ENCODE results near the gene VSIG8.
A peak's percentile ranks its signal among the peaks of the same experiment; 100 is the strongest.

The VSIG8 gene

DNA sequence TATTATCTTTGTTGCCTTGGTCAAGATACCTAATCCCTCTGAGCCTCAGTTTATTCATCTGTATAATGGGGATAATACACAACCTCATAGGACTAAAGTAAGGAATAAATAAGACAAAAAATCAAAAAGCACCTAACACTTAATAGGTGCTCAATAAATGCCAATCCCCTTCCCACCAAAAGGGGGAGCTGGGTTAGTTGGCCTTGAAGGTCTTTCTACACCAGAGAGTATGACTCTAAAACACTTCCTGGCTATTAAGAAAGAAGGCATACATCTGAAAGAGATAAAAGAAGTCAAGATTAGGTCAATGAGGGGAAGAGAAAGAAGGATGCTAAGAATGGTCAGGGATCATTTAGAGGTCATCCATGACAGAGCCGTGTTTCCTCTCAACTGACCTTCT, 11.1 kb downstream of the VSIG8 start:
- TF ChIP-seq, protein P1, sequence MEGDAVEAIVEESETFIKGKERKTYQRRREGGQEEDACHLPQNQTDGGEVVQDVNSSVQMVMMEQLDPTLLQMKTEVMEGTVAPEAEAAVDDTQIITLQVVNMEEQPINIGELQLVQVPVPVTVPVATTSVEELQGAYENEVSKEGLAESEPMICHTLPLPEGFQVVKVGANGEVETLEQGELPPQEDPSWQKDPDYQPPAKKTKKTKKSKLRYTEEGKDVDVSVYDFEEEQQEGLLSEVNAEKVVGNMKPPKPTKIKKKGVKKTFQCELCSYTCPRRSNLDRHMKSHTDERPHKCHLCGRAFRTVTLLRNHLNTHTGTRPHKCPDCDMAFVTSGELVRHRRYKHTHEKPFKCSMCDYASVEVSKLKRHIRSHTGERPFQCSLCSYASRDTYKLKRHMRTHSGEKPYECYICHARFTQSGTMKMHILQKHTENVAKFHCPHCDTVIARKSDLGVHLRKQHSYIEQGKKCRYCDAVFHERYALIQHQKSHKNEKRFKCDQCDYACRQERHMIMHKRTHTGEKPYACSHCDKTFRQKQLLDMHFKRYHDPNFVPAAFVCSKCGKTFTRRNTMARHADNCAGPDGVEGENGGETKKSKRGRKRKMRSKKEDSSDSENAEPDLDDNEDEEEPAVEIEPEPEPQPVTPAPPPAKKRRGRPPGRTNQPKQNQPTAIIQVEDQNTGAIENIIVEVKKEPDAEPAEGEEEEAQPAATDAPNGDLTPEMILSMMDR (conservative IDR thresholded peaks at IDR 0.05; ENCODE audit: low read depth, low read length), result peak; percentile 36
- H3K4me3 ChIP-seq (ENCODE audit: low read depth, low read length), result no peak overlapping the region
- DNase-seq (ENCODE audit: low read depth), result no peak

DNA sequence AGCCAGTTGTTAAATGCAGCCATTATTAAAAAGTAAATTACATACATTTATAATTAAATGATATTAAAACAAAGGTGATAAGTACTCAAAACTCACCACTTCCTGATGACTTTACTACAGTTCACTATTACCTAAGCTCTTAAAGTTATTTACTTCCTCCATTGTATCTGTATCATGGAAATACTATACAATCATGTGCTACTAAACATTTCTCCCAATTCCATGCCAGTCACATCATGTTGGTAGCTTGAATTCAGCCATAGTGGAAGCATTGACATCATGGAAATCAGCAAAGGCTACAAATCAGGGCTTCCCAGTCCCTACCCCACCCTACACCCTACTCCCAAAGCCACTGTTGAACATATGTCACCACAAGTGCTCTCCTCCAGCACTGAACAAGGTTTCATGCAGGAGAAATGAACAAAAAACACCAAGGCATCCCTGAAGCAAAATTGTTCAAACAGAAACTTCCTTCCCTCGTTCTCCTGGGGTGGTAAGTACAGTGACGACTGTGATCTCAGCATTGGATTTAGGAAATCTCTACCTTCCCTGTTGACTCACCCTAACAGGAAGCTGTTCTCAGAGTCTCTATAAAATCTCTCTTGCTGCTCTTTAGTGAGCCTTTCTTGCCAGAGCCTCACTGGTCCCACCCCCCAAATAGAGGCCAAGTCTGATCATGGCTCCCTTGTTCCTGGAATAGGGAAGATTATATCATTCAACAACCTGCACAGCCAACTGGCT, 12.7 kb downstream of the VSIG8 start:
- H3K4me3 ChIP-seq (ENCODE audit: low read depth, low read length), result no peak overlapping the region
- TF ChIP-seq, protein P1 (conservative IDR thresholded peaks at IDR 0.05; ENCODE audit: low read depth, low read length), result no peak
- DNase-seq (ENCODE audit: low read depth), result peak; percentile 24

DNA sequence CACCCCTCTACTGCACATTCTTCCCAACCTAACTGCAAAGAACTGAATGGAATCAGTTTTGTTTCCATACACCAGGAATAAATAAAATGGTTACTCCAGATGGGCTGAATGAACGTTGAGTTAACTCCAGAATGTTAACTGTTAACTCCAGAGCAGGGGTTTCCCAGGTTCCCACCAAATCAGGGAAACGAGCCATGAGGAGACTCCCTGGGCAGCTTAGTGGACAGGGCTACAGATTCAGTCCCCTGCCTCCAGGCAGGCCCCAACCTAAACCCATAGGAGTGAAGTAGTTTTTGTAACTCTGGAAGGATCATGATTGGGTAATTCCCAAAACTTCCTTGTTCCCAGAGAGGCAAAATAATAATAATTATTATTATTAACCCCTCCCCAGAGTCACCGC, 14.1 kb downstream of the VSIG8 start:
- H3K4me3 ChIP-seq (ENCODE audit: low read depth, low read length), result no peak overlapping the region
- TF ChIP-seq, protein P1 (conservative IDR thresholded peaks at IDR 0.05; ENCODE audit: low read depth, low read length), result no peak
- no peak for DNase-seq (ENCODE audit: low read depth)

DNA sequence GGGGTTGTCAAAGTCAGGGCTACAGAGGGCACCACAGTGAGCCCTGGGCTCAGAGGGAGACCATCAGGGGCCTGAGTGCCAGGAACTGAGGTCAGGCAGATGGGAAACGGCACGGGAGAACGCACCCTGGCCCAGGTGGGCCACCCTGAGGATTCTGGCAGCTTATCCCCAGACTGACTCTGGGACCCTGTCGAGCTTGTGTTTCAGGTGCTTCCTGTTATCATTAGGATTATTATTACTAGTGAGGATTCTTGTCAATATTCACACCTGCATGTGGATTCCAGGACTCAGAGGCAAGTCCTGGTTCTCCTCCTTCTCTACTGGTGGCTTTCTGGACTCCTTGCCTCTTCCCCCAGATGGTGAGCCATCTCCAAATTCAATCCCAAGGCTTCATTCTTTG, 15.2 kb downstream of the VSIG8 start:
- no peak for DNase-seq (ENCODE audit: low read depth)
- TF ChIP-seq, protein P1 (conservative IDR thresholded peaks at IDR 0.05; ENCODE audit: low read depth, low read length), result no peak

DNA sequence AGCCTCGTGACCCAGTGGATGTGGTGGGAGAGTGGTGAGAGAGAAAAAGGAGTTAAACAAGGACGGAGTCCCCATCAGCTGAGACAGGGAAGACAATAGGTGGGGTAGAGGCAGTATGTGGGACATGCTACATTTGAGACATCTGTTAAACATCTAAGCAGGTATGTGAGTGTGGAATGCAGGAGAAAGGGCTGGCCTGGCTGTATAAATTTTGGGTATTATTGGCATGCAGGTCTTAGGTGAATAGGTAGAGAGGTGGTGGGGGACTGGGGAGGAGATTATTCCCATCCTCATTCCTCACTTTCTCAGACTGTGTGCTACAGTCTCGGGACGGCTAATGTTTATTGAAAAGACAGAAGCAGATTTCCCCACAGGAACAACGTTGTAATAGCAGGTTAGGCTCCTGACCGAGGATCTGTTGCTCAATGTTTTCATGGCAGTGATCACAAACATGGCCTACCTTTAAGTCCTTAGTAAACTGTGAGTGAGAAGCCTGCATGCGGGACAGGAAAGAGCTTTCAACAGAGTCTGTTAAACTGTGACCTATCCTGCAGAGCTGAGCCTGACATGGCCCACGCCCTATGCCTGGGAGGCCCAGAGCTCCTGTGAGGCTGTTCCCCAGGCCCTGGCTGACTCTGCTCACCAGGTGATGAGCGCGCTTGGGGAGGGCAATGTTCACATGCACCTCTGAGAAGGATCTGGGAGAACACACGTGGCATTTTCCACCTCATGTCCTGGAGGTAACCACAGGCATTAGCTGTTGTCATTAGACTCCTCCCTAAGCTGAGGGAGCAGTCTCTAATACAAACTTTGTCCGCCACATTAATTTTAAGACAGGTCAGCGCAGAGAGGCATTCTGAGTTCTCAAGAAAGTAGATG, 16.5 kb downstream of the VSIG8 start:
- H3K4me3 ChIP-seq (ENCODE audit: low read depth, low read length), result no peak overlapping the region
- TF ChIP-seq, protein P1 (conservative IDR thresholded peaks at IDR 0.05; ENCODE audit: low read depth, low read length), result no peak
- DNase-seq (ENCODE audit: low read depth), result peak; percentile 55

More for the DNA sequence above, 15.2 kb downstream of the VSIG8 start:
- no peak overlapping the region for H3K4me3 ChIP-seq (ENCODE audit: low read depth, low read length)

DNA sequence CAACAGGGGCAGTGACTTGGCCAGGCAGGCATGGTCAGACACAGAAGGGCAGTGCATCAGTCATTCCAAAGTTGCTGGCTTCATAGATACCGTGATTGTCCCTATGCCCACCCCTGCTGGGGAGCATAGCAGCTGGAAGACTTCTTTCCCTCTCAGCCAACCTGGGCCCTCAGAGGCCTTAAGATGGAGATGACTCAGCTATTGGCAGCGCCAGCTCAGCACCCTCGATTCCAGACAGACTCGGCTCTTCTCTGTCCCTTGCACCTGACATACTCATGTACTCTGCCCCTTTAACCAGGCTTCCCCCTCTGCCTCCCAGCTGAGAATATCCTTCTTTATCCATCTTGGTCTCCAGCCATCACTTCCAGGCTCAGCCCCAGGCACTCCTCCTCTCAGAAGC, 19.0 kb downstream of the VSIG8 start:
- DNase-seq (ENCODE audit: low read depth), result no peak
- TF ChIP-seq, protein P1 (conservative IDR thresholded peaks at IDR 0.05; ENCODE audit: low read depth, low read length), result no peak
- H3K4me3 ChIP-seq (ENCODE audit: low read depth, low read length), result no peak overlapping the region
